Measurements from ENCODE around the gene NDRG4.

GRCh38 chr16:58542291-58542690 lies 42.3 kb downstream of the NDRG4 start:
- TF ChIP-seq CTCF (IDR thresholded peaks at IDR 0.05; ENCODE audit: poor library complexity, severe bottlenecking) (no peak), POLR2AphosphoS5 (IDR thresholded peaks at IDR 0.05) (no peak), EP300 (conservative IDR thresholded peaks at IDR 0.05; ENCODE audit: poor library complexity, severe bottlenecking) (no peak), EZH2 (IDR thresholded peaks at IDR 0.05; ENCODE audit: borderline replicate concordance, insufficient read depth, low read length, poor library complexity, severe bottlenecking) (no peak), TAF1 (IDR thresholded peaks at IDR 0.05; ENCODE audit: low read depth) (no peak), REST (IDR thresholded peaks at IDR 0.05; ENCODE audit: borderline replicate concordance) (no peak), RAD21 (conservative IDR thresholded peaks at IDR 0.05) (no peak)

All from neural cell (in vitro differentiated cells).